ENCODE results near the gene CORO1C.

GRCh38 chr12:108772247-108772646 lies 40.9 kb upstream of the CORO1C start:
- TF ChIP-seq CTCF (IDR thresholded peaks at IDR 0.05 in 2 of 3, conservative IDR thresholded peaks at IDR 0.05 in 1 of 3; ENCODE audit: insufficient read depth in 2 of 3, low read depth in 1 of 3, low read length in 3 of 3) (no peak), MAZ (CRISPR knock-in tag; conservative IDR thresholded peaks at IDR 0.05 in 1 of 2, IDR thresholded peaks at IDR 0.05 in 1 of 2) (no peak), ZBTB33 (CRISPR knock-in tag; IDR thresholded peaks at IDR 0.05) (no peak), ZFP1 (CRISPR knock-in tag; IDR thresholded peaks at IDR 0.05) (no peak), NFIC (IDR thresholded peaks at IDR 0.05) (no peak)
- TF ChIP-seq, protein P1, sequence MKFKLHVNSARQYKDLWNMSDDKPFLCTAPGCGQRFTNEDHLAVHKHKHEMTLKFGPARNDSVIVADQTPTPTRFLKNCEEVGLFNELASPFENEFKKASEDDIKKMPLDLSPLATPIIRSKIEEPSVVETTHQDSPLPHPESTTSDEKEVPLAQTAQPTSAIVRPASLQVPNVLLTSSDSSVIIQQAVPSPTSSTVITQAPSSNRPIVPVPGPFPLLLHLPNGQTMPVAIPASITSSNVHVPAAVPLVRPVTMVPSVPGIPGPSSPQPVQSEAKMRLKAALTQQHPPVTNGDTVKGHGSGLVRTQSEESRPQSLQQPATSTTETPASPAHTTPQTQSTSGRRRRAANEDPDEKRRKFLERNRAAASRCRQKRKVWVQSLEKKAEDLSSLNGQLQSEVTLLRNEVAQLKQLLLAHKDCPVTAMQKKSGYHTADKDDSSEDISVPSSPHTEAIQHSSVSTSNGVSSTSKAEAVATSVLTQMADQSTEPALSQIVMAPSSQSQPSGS (CRISPR knock-in tag; IDR thresholded peaks at IDR 0.05), result no peak
